HepG2 (cell line): Measurements from ENCODE around the gene DNAAF8. TPM values are rescaled to one million over a fixed set of nuclear protein-coding genes. Genes with fewer than 3 reads are reported as not detected.

ENCODE experiments used
- ATAC-seq: fragments of 200-7000 bp; cut with Tn5 transposase; 3 replicates; pipeline ENCODE4 v1.9.1; 2020; ENCODE audit warnings: mild to moderate bottlenecking, moderate library complexity
- BruUV-seq: library from RNA; stranded (reverse); fragments of 400-500 nt; replicated peaks from 2 replicates; lab custom pipeline; 2021; lab: Mats Ljungman, UMichigan
- CTCF ChIA-PET: fragments of 300-600 bp; formaldehyde crosslinking; extraction: SDS; loops from one replicate; lab custom pipeline; 2021; ENCODE audit warnings: low total read pairs, inconsistent platforms, low intra/inter-chr PET ratio; lab: Yijun Ruan, JAX
- POLR2A ChIA-PET: fragments of 350-600 bp; sonication (Branson Sonifier 250); formaldehyde crosslinking; loops from one replicate; lab custom pipeline; 2020; ENCODE audit warnings: antibody characterized with exemption, inconsistent platforms; lab: Yijun Ruan, JAX
- DNase-seq: peaks from one replicate; pipeline ENCODE4 v3.0.0-alpha.2; 2015; ENCODE audit warnings: low spot score
- FAIRE-seq: peaks from 3 replicates; lab custom pipeline; 2011; peaks lifted over from hg19 to GRCh38; lab: Jason Lieb, UNC
- H2AFZ ChIP-seq: one replicate; pipeline ENCODE4 v1.6.1; 2011; ENCODE audit warnings: low read length, inconsistent platforms
- H3K27ac ChIP-seq: fragments of 300-600 bp; 3 replicates; pipeline ENCODE4 v1.8.0; 2011; ENCODE audit warnings: mixed run types, mild to moderate bottlenecking, mixed read lengths, low read length, inconsistent platforms; ENCODE audit not compliant: insufficient read depth; ENCODE audit errors: extremely low read length
- H3K27me3 ChIP-seq, 2 experiments: fragments of 200-600 bp in 1 of 2; 2 replicates in 1 of 2; 3 replicates in 1 of 2; pipeline versions ENCODE4 v1.6.0 to v1.8.0; 2011; ENCODE audit warnings: low read length in 2 of 2, mild to moderate bottlenecking in 2 of 2, moderate library complexity in 2 of 2, inconsistent platforms in 1 of 2; ENCODE audit not compliant: insufficient read depth in 2 of 2, control insufficient read depth in 1 of 2
- H3K36me3 ChIP-seq, 2 experiments: fragments of 200-600 bp in 1 of 2; replicated peaks in 1 of 2; 2 replicates in 1 of 2; 3 replicates in 1 of 2; pipeline versions ENCODE4 v1.5.1 to v1.8.0; 2011; ENCODE audit warnings: low read length in 2 of 2, inconsistent platforms in 1 of 2; ENCODE audit not compliant: insufficient read depth in 2 of 2, control insufficient read depth in 1 of 2
- H3K4me1 ChIP-seq: 2 replicates; pipeline ENCODE4 v1.5.1; 2012; ENCODE audit warnings: low read length, inconsistent platforms; ENCODE audit not compliant: insufficient read depth
- H3K4me2 ChIP-seq: 2 replicates; pipeline ENCODE4 v1.6.0; 2011; ENCODE audit warnings: low read depth, low read length, inconsistent platforms
- H3K4me3 ChIP-seq, 3 experiments: fragments of 200-600 bp in 1 of 3; sonication (generic), shearing (Covaris generic) in 1 of 3; replicated peaks in 1 of 3; 2 replicates each; pipeline ENCODE4 v1.5.1; 2011 to 2016; ENCODE audit warnings: low read length in 3 of 3, inconsistent platforms in 2 of 3, low read depth in 2 of 3, mild to moderate bottlenecking in 2 of 3, control low read depth in 1 of 3, mixed read lengths in 1 of 3; ENCODE audit not compliant: insufficient read depth in 1 of 3
- H3K79me2 ChIP-seq: one replicate; pipeline ENCODE4 v1.6.1; 2011; ENCODE audit warnings: low read length, inconsistent platforms; ENCODE audit not compliant: insufficient read depth
- H3K9ac ChIP-seq: 2 replicates; pipeline ENCODE4 v1.6.0; 2011; ENCODE audit warnings: mild to moderate bottlenecking, low read depth, low read length, inconsistent platforms; ENCODE audit not compliant: insufficient read depth
- H3K9me3 ChIP-seq: 2 replicates; pipeline ENCODE4 v1.5.1; 2012; ENCODE audit warnings: mild to moderate bottlenecking, low read length
- H4K20me1 ChIP-seq: 2 replicates; pipeline ENCODE4 v1.6.0; 2011; ENCODE audit warnings: inconsistent platforms, mild to moderate bottlenecking, low read length, moderate library complexity; ENCODE audit not compliant: insufficient read depth
- AGO2 ChIP-seq: fragments of 200-400 bp; formaldehyde crosslinking; optimal IDR thresholded peaks from 2 replicates; pipeline ENCODE3; 2017; ENCODE audit warnings: mild to moderate bottlenecking, low read depth, low read length, moderate library complexity
- ARNTL ChIP-seq: sonication (generic); formaldehyde crosslinking; IDR thresholded peaks from 2 replicates; pipeline ENCODE4 v1.4.0; 2020; ENCODE audit warnings: mild to moderate bottlenecking, missing genetic modification reagents
- CAMTA2 ChIP-seq: sonication (generic); formaldehyde crosslinking; IDR thresholded peaks from 2 replicates; pipeline ENCODE4 v1.4.0; 2020; ENCODE audit warnings: mild to moderate bottlenecking, missing genetic modification reagents, borderline replicate concordance
- GABPB1 ChIP-seq: IDR thresholded peaks from 2 replicates; pipeline ENCODE4 v1.6.1; 2016; ENCODE audit warnings: mild to moderate bottlenecking, missing genetic modification reagents, moderate library complexity, missing compliant biosample characterization
- KAT8 ChIP-seq: IDR thresholded peaks from 2 replicates; pipeline ENCODE4 v1.6.1; 2016; ENCODE audit warnings: missing genetic modification reagents, missing compliant biosample characterization
- RBFOX2 ChIP-seq: fragments of 200-400 bp; formaldehyde crosslinking; IDR thresholded peaks from 2 replicates; pipeline ENCODE4 v1.6.1; 2017; ENCODE audit warnings: low read depth, mild to moderate bottlenecking, low read length
- RBM39 ChIP-seq: fragments of 200-400 bp; formaldehyde crosslinking; IDR thresholded peaks from one replicate; pipeline ENCODE4 v1.6.1; 2018; ENCODE audit warnings: antibody characterized with exemption, mild to moderate bottlenecking, low read depth, low read length; ENCODE audit not compliant: poor library complexity, severe bottlenecking
- SMAD3 ChIP-seq: sonication (generic); formaldehyde crosslinking; IDR thresholded peaks from 2 replicates; pipeline ENCODE4 v1.4.0; 2020; ENCODE audit warnings: missing genetic modification reagents
- SNAPC2 ChIP-seq: sonication (generic); formaldehyde crosslinking; IDR thresholded peaks from 2 replicates; pipeline ENCODE4 v1.8.1; 2022; ENCODE audit warnings: mild to moderate bottlenecking, missing genetic modification reagents
- TGIF2 ChIP-seq: IDR thresholded peaks from 2 replicates; pipeline ENCODE4 v1.6.1; 2016; ENCODE audit warnings: control low read depth, missing compliant biosample characterization
- XRCC5 ChIP-seq: fragments of 200-400 bp; formaldehyde crosslinking; optimal IDR thresholded peaks from 2 replicates; pipeline ENCODE3; 2017; ENCODE audit warnings: mild to moderate bottlenecking, low read length
- ZNF564 ChIP-seq: sonication (generic); formaldehyde crosslinking; IDR thresholded peaks from 2 replicates; pipeline ENCODE4 v1.8.1; 2023; ENCODE audit warnings: mild to moderate bottlenecking, missing genetic modification reagents
- ZSCAN12 ChIP-seq: sonication (generic); formaldehyde crosslinking; IDR thresholded peaks from 2 replicates; pipeline ENCODE4 v1.9.0; 2021; ENCODE audit warnings: mild to moderate bottlenecking, missing genetic modification reagents
- WGBS: methylation state at CpG from one replicate; pipeline ENCODE4 v1.1.6; 2017; ENCODE audit warnings: low lambda C conversion rate; 5-methylcytosine and 5-hydroxymethylcytosine counted together
- in situ Hi-C: cut with HindIII; loops from 2 replicates; pipeline ENCODE4 v1.10.0; 2017; ENCODE audit warnings: low pct_unique_long_range_greater_than_20kb; ENCODE audit not compliant: extremely low pct_ligation_motif_present
- intact Hi-C: fragments of 100-400 bp; cut with micrococcal nuclease; formaldehyde crosslinking; loops from one replicate; pipeline ENCODE4 v1.10.0; 2022; ENCODE audit not compliant: unreplicated experiment
- polyA plus RNA-seq, 8 experiments: library from polyadenylated mRNA; depleted of rRNA in 3 of 8; stranded (reverse) in 7 of 8; unstranded in 1 of 8; fragments of >200 nt; fragmentation: Illumina TruSeq in 4 of 8; extraction: Trizol in 4 of 8; gene quantifications; 2 replicates each; pipeline versions ENCODE4 v1.2.1 to v1.2.3, GENCODE V29; 2011 to 2016; ENCODE audit warnings: low read depth in 4 of 8, missing spikeins in 1 of 8, mixed read lengths in 1 of 8; ENCODE audit not compliant: insufficient read depth in 1 of 8
- total RNA-seq, 5 experiments: library from RNA; depleted of rRNA; stranded (reverse); fragments of >200 nt; fragmentation: Illumina TruSeq; extraction: Trizol; gene quantifications; 2 replicates each; pipeline ENCODE4 v1.2.3, GENCODE V29; 2016; ENCODE audit warnings: low read depth in 1 of 5
- TF ChIP-seq, protein P1 (sequence below): sonication (generic); formaldehyde crosslinking; IDR thresholded peaks from 2 replicates; pipeline ENCODE4 v1.5.1; 2020; ENCODE audit warnings: missing genetic modification reagents, mild to moderate bottlenecking, borderline replicate concordance
- TF ChIP-seq, protein P2 (sequence below): sonication (generic); formaldehyde crosslinking; IDR thresholded peaks from 2 replicates; pipeline ENCODE4 v1.5.0; 2020; ENCODE audit warnings: mild to moderate bottlenecking, missing genetic modification reagents

The DNAAF8 gene
- total and polyA plus RNA-seq, 2 of the 13 experiments (the other 11 are each of a cell fraction or from before 2014, with no cell fraction given) = 0.44 TPM; not detected in 1

DNA sequence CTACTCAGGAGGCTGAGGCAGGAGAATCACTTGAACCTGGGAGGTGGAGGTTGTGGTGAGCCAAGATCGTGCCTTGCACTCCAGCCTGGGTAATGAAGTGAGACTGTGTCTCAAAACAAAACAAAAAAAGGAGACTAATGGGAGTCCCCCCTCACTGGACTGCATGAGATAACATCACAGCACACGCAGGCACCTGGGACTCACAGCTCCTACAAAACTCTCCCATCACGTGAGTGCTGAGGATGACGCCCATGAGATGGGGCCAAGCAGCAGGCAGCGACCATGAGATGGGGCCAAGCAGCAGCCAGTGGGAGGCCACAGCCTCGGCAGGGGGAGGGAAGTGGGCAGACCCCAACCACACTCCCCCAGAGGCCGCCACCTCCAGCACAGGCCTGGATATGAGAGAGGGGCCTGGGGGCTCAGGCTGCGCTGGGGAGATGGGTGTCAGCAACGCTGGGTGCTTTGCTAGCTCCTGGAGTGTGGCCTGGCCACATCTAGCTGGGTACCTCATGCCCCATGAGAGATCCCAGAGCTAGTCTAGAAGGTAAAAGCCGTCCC, 15.4 kb downstream of the DNAAF8 start:
- CTCF ChIA-PET = no interaction called here
- Histone ChIP-seq H3K4me2 (no peak overlapping the region), H3K4me1 (no peaks in the 10 kb centered on the region), H3K4me3 (no peak overlapping the region), H3K9me3 (no peaks in the 10 kb centered on the region), H2AFZ (no peak overlapping the region), H4K20me1 (no peaks in the 10 kb centered on the region), H3K79me2 (no peaks in the 10 kb centered on the region), H3K27ac (no peak overlapping the region), H3K36me3 (peaks cover 17 to 31% of the 10 kb centered on the region in 2 experiments), H3K9ac (no peak overlapping the region), H3K27me3 (no peaks in the 10 kb centered on the region)
- FAIRE-seq (no peak), ATAC-seq (no peak), DNase-seq (no peak)
- BruUV-seq = no TSS peak
- WGBS = 98% methylated on average over 4 of the region's 10 CpGs
- POLR2A ChIA-PET = interaction anchor here (0.9 kb wide), 1 partner anchor 15 kb away, joined by 3 read pairs; no protein-coding TSS in a partner anchor
- peak; percentile 83 for TF ChIP-seq AGO2
- TF ChIP-seq RBFOX2 = 0 out of 2 replicates have a peak, but pooled peaks have one; percentile 17
- TF ChIP-seq, protein P1, sequence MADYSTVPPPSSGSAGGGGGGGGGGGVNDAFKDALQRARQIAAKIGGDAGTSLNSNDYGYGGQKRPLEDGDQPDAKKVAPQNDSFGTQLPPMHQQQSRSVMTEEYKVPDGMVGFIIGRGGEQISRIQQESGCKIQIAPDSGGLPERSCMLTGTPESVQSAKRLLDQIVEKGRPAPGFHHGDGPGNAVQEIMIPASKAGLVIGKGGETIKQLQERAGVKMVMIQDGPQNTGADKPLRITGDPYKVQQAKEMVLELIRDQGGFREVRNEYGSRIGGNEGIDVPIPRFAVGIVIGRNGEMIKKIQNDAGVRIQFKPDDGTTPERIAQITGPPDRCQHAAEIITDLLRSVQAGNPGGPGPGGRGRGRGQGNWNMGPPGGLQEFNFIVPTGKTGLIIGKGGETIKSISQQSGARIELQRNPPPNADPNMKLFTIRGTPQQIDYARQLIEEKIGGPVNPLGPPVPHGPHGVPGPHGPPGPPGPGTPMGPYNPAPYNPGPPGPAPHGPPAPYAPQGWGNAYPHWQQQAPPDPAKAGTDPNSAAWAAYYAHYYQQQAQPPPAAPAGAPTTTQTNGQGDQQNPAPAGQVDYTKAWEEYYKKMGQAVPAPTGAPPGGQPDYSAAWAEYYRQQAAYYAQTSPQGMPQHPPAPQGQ (CRISPR knock-in tag) = no peak
- intact Hi-C loops (no loop called here), in situ Hi-C loops (no loop called here)

- intact Hi-C loops = no loop called here
- POLR2A ChIA-PET = interaction anchor here (0.9 kb wide), 1 partner anchor 16 kb away, joined by 3 read pairs; no protein-coding TSS in a partner anchor
- BruUV-seq = no TSS peak
- TF ChIP-seq XRCC5 = no peak
- no peak for TF ChIP-seq RBM39
- no peak for TF ChIP-seq GABPB1 (CRISPR knock-in tag)
- TF ChIP-seq, protein P2, sequence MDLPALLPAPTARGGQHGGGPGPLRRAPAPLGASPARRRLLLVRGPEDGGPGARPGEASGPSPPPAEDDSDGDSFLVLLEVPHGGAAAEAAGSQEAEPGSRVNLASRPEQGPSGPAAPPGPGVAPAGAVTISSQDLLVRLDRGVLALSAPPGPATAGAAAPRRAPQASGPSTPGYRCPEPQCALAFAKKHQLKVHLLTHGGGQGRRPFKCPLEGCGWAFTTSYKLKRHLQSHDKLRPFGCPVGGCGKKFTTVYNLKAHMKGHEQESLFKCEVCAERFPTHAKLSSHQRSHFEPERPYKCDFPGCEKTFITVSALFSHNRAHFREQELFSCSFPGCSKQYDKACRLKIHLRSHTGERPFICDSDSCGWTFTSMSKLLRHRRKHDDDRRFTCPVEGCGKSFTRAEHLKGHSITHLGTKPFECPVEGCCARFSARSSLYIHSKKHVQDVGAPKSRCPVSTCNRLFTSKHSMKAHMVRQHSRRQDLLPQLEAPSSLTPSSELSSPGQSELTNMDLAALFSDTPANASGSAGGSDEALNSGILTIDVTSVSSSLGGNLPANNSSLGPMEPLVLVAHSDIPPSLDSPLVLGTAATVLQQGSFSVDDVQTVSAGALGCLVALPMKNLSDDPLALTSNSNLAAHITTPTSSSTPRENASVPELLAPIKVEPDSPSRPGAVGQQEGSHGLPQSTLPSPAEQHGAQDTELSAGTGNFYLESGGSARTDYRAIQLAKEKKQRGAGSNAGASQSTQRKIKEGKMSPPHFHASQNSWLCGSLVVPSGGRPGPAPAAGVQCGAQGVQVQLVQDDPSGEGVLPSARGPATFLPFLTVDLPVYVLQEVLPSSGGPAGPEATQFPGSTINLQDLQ (CRISPR knock-in tag) = no peak
- no peak for TF ChIP-seq TGIF2 (CRISPR knock-in tag)
- TF ChIP-seq ARNTL = no peak
- no peak for TF ChIP-seq ZNF564
- no peak for TF ChIP-seq SMAD3 (CRISPR knock-in tag)
- TF ChIP-seq SNAPC2 (CRISPR knock-in tag) = no peak
- no peak for TF ChIP-seq KAT8
- TF ChIP-seq ZSCAN12 = no peak
- no peak for TF ChIP-seq CAMTA2 (CRISPR knock-in tag)
Observed at GRCh38 chr16:4750896-4751295, 16.6 kb downstream of the DNAAF8 start.

More at GRCh38 chr16:4750896-4751295, 16.6 kb downstream of the DNAAF8 start:
- Histone ChIP-seq H4K20me1 (no peaks in the 10 kb centered on the region), H3K36me3 (peaks cover 19 to 40% of the 10 kb centered on the region in 2 experiments), H2AFZ (no peak overlapping the region), H3K9ac (no peak overlapping the region), H3K79me2 (peaks cover 3% of the 10 kb centered on the region), H3K4me2 (no peak overlapping the region), H3K4me3 (no peak overlapping the region), H3K27ac (no peak overlapping the region), H3K27me3 (no peaks in the 10 kb centered on the region), H3K9me3 (no peaks in the 10 kb centered on the region; the same call in 1 of the 2 replicates), H3K4me1 (no peaks in the 10 kb centered on the region)
- in situ Hi-C loops = no loop called here
- CTCF ChIA-PET = no interaction called here
- FAIRE-seq (no peak), DNase-seq (no peak), ATAC-seq (no peak)
- 94% methylated on average over 8 of the region's 8 CpGs for WGBS
